ENCODE data around the gene XRN2. TPM values are rescaled to one million over a fixed set of nuclear protein-coding genes. Genes with fewer than 3 reads are reported as not detected.

Gene XRN2
- total and polyA plus RNA-seq, 2 of the 13 experiments (the other 11 are each of a cell fraction or from before 2014, with no cell fraction given), result 90.3 to 171 TPM

- Histone ChIP-seq H3K4me2 (ENCODE audit: low read depth, low read length) (no peak overlapping the region), H3K27me3 (ENCODE audit: control insufficient read depth in 1 of 2, insufficient read depth in 2 of 2, low read length in 2 of 2) (no peaks in the 10 kb centered on the region), H3K79me2 (ENCODE audit: insufficient read depth, low read length) (peaks cover 26% of the 10 kb centered on the region), H2AFZ (ENCODE audit: low read length) (no peak overlapping the region), H3K4me1 (ENCODE audit: insufficient read depth, low read length) (peaks cover 9% of the 10 kb centered on the region), H3K9ac (ENCODE audit: insufficient read depth, low read depth, low read length) (no peak overlapping the region), H3K36me3 (replicated peaks in 1 of 2; ENCODE audit: control insufficient read depth in 1 of 2, insufficient read depth in 2 of 2, low read length in 2 of 2) (peaks cover 10 to 48% of the 10 kb centered on the region in 2 experiments), H3K27ac (ENCODE audit: extremely low read length, insufficient read depth, low read length) (no peak overlapping the region), H4K20me1 (ENCODE audit: insufficient read depth, low read length) (no peaks in the 10 kb centered on the region; the same call in 1 of the 2 replicates), H3K9me3 (ENCODE audit: low read length) (no peaks in the 10 kb centered on the region), H3K4me3 (replicated peaks in 1 of 3; ENCODE audit: insufficient read depth in 1 of 3, low read depth in 2 of 3, low read length in 3 of 3) (no peak overlapping the region)
- in situ Hi-C loops (cut with HindIII; ENCODE audit: extremely low pct_ligation_motif_present, low pct_unique_long_range_greater_than_20kb), result no loop called here
- CTCF ChIA-PET (ENCODE audit: low intra/inter-chr PET ratio, low total read pairs), result no interaction called here
- 94% methylated on average over 2 of the region's 2 CpGs for WGBS (ENCODE audit: low lambda C conversion rate)
- no peak for ATAC-seq
- no TSS peak for BruUV-seq (replicated peaks)
- POLR2A ChIA-PET, result no interaction called here
- no peak for DNase-seq (ENCODE audit: low spot score)
- intact Hi-C loops (cut with micrococcal nuclease; ENCODE audit: unreplicated experiment), result no loop called here
- no peak for TF ChIP-seq DNMT3B (CRISPR knock-in tag; conservative IDR thresholded peaks at IDR 0.05)
- no peak for TF ChIP-seq DRAP1 (CRISPR knock-in tag; IDR thresholded peaks at IDR 0.05)
- TF ChIP-seq SRSF9 (IDR thresholded peaks at IDR 0.05; ENCODE audit: borderline replicate concordance, insufficient read depth, low read depth, low read length, poor library complexity, severe bottlenecking), result no peak
- TF ChIP-seq MLXIP (CRISPR knock-in tag; IDR thresholded peaks at IDR 0.05; ENCODE audit: borderline replicate concordance), result no peak
- TF ChIP-seq ZNF720 (CRISPR knock-in tag; IDR thresholded peaks at IDR 0.05), result no peak
- TF ChIP-seq E2F1 (CRISPR knock-in tag; IDR thresholded peaks at IDR 0.05), result no peak
- no peak for TF ChIP-seq ZSCAN30 (CRISPR knock-in tag; IDR thresholded peaks at IDR 0.05)
- TF ChIP-seq HNRNPUL1 (IDR thresholded peaks at IDR 0.05; ENCODE audit: low read depth, low read length), result no peak
- no peak for TF ChIP-seq ZNF615 (CRISPR knock-in tag; IDR thresholded peaks at IDR 0.05; ENCODE audit: borderline replicate concordance)
- TF ChIP-seq TBP (CRISPR knock-in tag; IDR thresholded peaks at IDR 0.05), result no peak
- TF ChIP-seq ZNF329 (CRISPR knock-in tag; IDR thresholded peaks at IDR 0.05; ENCODE audit: low read depth), result no peak
- TF ChIP-seq FOXO1 (CRISPR knock-in tag; IDR thresholded peaks at IDR 0.05), result no peak
- TF ChIP-seq FOXP1 (IDR thresholded peaks at IDR 0.05), result no peak
- no peak for TF ChIP-seq FOXP1 (CRISPR knock-in tag; IDR thresholded peaks at IDR 0.05)
- no peak for TF ChIP-seq TBX3 (IDR thresholded peaks at IDR 0.05; ENCODE audit: borderline replicate concordance)
- TF ChIP-seq PTBP1 (IDR thresholded peaks at IDR 0.05; ENCODE audit: low read depth, low read length, poor library complexity, severe bottlenecking), result no peak
- no peak for TF ChIP-seq ZFP36 (IDR thresholded peaks at IDR 0.05; ENCODE audit: borderline replicate concordance, low read depth, low read length, partially characterized antibody)
- no peak for TF ChIP-seq TEAD2 (CRISPR knock-in tag; IDR thresholded peaks at IDR 0.05)
- no peak for TF ChIP-seq ZNF343 (CRISPR knock-in tag; IDR thresholded peaks at IDR 0.05)
- FAIRE-seq, result no peak
These were observed 68.9 kb downstream of the XRN2 start for GRCh38 chr20:21372016-21372415.

All from HepG2 (cell line).